SU-DHL-6 (cell line): ENCODE results near the gene YJU2.

Experiments
- H2AFZ ChIP-seq: fragments of 200-600 bp; sonication (generic); 2 replicates; pipeline ENCODE4 v1.6.1; 2014; ENCODE audit warnings: low read depth, mild to moderate bottlenecking, moderate library complexity, mixed read lengths, antibody characterized with exemption, low read length; ENCODE audit not compliant: severe bottlenecking
- H3F3A ChIP-seq: fragments of 200-600 bp; shearing (Covaris generic); 2 replicates; pipeline ENCODE4 v1.6.0; 2016; ENCODE audit warnings: antibody characterized with exemption, mild to moderate bottlenecking; ENCODE audit not compliant: insufficient read depth
- H3K27ac ChIP-seq: fragments of 200-600 bp; sonication (generic); 2 replicates; pipeline ENCODE4 v1.5.1; 2016; ENCODE audit warnings: low read depth, mild to moderate bottlenecking, low read length, moderate library complexity, mixed read lengths
- H3K27me3 ChIP-seq: fragments of 200-600 bp; sonication (generic), shearing (Covaris generic); 2 replicates; pipeline ENCODE4 v1.6.0; 2014; ENCODE audit warnings: mild to moderate bottlenecking, low read length
- H3K36me3 ChIP-seq: fragments of 200-600 bp; sonication (generic); 2 replicates; pipeline ENCODE4 v1.6.1; 2014; ENCODE audit warnings: mild to moderate bottlenecking, low read length, mixed read lengths
- H3K4me2 ChIP-seq: fragments of 300-600, 200-600 bp; shearing (Covaris generic), sonication (generic); 2 replicates; pipeline ENCODE4 v1.6.0; 2014; ENCODE audit warnings: low read length, low read depth, mild to moderate bottlenecking; ENCODE audit not compliant: poor library complexity, severe bottlenecking
- H3K4me3 ChIP-seq: fragments of 200-600 bp; sonication (generic); 2 replicates; pipeline ENCODE4 v1.5.1; 2014; ENCODE audit warnings: antibody characterized with exemption, low read length, mild to moderate bottlenecking, mixed read lengths; ENCODE audit not compliant: insufficient read depth, poor library complexity, severe bottlenecking
- H3K79me2 ChIP-seq: fragments of 200-600 bp; sonication (generic); 2 replicates; pipeline ENCODE4 v1.6.1; 2014; ENCODE audit warnings: mild to moderate bottlenecking, low read length, moderate library complexity; ENCODE audit not compliant: insufficient read depth
- H3K9ac ChIP-seq: fragments of 200-600 bp; sonication (generic); 2 replicates; pipeline ENCODE4 v1.7.0; 2014; ENCODE audit warnings: mild to moderate bottlenecking, low read length
- H3K9me2 ChIP-seq: fragments of 200-600 bp; sonication (generic); replicated peaks from 2 replicates; pipeline ENCODE4 v1.6.1; 2014; ENCODE audit warnings: low read length; ENCODE audit not compliant: insufficient read depth
- H3K9me3 ChIP-seq: fragments of 200-600 bp; sonication (generic); 2 replicates; pipeline ENCODE4 v1.6.1; 2014; ENCODE audit warnings: low read length, mixed read lengths; ENCODE audit not compliant: insufficient read depth
- H4K20me1 ChIP-seq: fragments of 200-600 bp; sonication (generic); 2 replicates; pipeline ENCODE4 v1.6.1; 2014; ENCODE audit warnings: low read depth, mild to moderate bottlenecking, antibody characterized with exemption, low read length, moderate library complexity, mixed read lengths
- EZH2phosphoT487 ChIP-seq: fragments of 200-600 bp; sonication (generic), shearing (Covaris generic); conservative IDR thresholded peaks from 2 replicates; pipeline ENCODE4 v1.6.1; 2018; ENCODE audit warnings: mild to moderate bottlenecking, antibody characterized with exemption, low read length, moderate library complexity, mixed read lengths
- TF ChIP-seq, protein P1 (sequence below): fragments of 200-600 bp; sonication (generic); IDR thresholded peaks from one replicate; pipeline ENCODE4 v1.5.1; 2017; ENCODE audit warnings: antibody characterized with exemption, mild to moderate bottlenecking, low read length, moderate library complexity; ENCODE audit not compliant: insufficient read depth, poor library complexity, severe bottlenecking

YJU2 gene

DNA sequence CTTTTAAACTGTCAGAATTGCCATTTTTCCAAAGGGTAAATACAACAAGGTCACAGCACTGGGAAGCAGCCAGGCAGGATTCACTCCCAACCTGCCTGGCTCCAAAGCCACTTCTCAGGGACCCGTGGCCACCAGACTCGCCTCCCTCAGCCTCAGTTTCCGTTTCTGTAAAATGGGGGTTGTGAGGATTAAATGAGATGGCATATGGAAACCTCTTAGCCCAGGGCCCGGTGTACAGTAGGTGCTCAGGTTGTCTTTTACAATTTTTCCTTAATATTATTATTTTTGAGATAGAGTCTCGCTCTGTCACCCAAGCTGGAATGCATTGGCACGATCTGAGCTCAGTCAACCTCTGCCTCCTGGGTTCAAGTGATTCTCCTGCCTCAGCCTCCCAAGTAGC lies 10.1 kb downstream of the YJU2 start:
- Histone ChIP-seq H3K36me3 (peaks cover 22% of the 10 kb centered on the region), H3K9me3 (no peaks in the 10 kb centered on the region), H3K27ac (no peak overlapping the region), H4K20me1 (no peaks in the 10 kb centered on the region), H3F3A (no peaks in the 10 kb centered on the region), H3K9me2 (no peaks in the 10 kb centered on the region), H2AFZ (no peak overlapping the region), H3K27me3 (no peaks in the 10 kb centered on the region), H3K4me2 (no peak overlapping the region), H3K4me3 (no peak overlapping the region), H3K9ac (no peak overlapping the region), H3K79me2 (no peaks in the 10 kb centered on the region)
- TF ChIP-seq EZH2phosphoT487 = no peak
- TF ChIP-seq, protein P1, sequence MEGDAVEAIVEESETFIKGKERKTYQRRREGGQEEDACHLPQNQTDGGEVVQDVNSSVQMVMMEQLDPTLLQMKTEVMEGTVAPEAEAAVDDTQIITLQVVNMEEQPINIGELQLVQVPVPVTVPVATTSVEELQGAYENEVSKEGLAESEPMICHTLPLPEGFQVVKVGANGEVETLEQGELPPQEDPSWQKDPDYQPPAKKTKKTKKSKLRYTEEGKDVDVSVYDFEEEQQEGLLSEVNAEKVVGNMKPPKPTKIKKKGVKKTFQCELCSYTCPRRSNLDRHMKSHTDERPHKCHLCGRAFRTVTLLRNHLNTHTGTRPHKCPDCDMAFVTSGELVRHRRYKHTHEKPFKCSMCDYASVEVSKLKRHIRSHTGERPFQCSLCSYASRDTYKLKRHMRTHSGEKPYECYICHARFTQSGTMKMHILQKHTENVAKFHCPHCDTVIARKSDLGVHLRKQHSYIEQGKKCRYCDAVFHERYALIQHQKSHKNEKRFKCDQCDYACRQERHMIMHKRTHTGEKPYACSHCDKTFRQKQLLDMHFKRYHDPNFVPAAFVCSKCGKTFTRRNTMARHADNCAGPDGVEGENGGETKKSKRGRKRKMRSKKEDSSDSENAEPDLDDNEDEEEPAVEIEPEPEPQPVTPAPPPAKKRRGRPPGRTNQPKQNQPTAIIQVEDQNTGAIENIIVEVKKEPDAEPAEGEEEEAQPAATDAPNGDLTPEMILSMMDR = no peak

- Histone ChIP-seq H3K9ac (no peak overlapping the region), H3K9me2 (no peaks in the 10 kb centered on the region), H3K27me3 (no peaks in the 10 kb centered on the region), H3K9me3 (no peaks in the 10 kb centered on the region), H3K4me2 (no peak overlapping the region), H3K79me2 (no peaks in the 10 kb centered on the region), H3K4me3 (no peak overlapping the region), H3K27ac (no peak overlapping the region), H3K36me3 (peaks cover 18% of the 10 kb centered on the region), H4K20me1 (no peaks in the 10 kb centered on the region), H2AFZ (no peak overlapping the region), H3F3A (no peaks in the 10 kb centered on the region)
- TF ChIP-seq, protein P1 = no peak
- TF ChIP-seq EZH2phosphoT487 = no peak
Observed at GRCh38 chr19:4258181-4258580, 11.3 kb downstream of the YJU2 start.

DNA sequence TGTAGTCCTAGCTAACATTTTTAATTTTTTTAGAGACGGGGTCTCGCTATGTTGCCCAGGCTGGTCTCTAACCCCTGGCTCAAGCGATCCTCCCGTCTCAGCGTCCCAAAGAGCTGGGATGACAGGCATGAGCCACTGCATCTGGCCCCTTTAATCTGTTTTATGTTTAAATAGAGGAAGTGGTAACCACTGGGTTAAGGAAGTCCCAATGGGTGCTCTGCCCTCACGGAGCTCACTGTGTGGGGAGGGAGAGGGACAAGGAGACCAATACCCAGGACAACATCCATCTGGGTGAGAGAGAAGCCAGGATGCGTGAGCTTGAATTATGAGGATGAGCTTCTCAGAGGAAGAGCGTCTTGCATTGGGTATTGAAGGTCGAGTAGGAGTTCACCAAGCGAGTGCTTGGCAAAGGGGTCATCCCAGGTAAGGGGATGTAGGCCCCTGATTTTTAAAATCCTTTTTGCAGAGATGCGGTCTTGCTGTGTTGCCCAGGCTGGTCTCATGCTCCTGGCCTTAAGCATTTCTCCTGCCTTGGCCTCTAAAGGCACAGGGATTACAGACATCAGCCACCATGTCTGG lies 13.8 kb downstream of the YJU2 start:
- Histone ChIP-seq H3K27ac (no peak overlapping the region), H3K36me3 (peaks cover 7% of the 10 kb centered on the region; the same call in 1 of the 2 replicates)

More for the DNA sequence above, 13.8 kb downstream of the YJU2 start:
- H3F3A ChIP-seq = no peaks in the 10 kb centered on the region
- no peaks in the 10 kb centered on the region for H3K9me3 ChIP-seq
- H3K9me2 ChIP-seq = no peaks in the 10 kb centered on the region
- H3K9ac ChIP-seq = no peak overlapping the region
- no peak overlapping the region for H3K4me3 ChIP-seq
- TF ChIP-seq, protein P1 = no peak
- no peak for TF ChIP-seq EZH2phosphoT487
- no peaks in the 10 kb centered on the region for H4K20me1 ChIP-seq
- no peak overlapping the region for H2AFZ ChIP-seq
- no peak overlapping the region for H3K4me2 ChIP-seq
- H3K79me2 ChIP-seq = no peaks in the 10 kb centered on the region
- no peaks in the 10 kb centered on the region for H3K27me3 ChIP-seq
